ENCODE measurements around the gene TP73. TPM values are rescaled to one million over a fixed set of nuclear protein-coding genes. Genes with fewer than 3 reads are reported as not detected.

The TP73 gene
- total RNA-seq, 2 donors from 2014 or later = 5.1 to 15.1 TPM

GRCh38 chr1:3642919-3643675 is 9.2 kb upstream of the TP73 start:
- Histone ChIP-seq H3K36me3 (peaks cover 1 to 6% of the 10 kb centered on the region in 2 donors), H3K4me1 (replicated peaks) (no peaks in the 10 kb centered on the region), H3K9me3 (no peaks in the 10 kb centered on the region), H3K4me3 (no peak overlapping the region), H3K27me3 (replicated peaks; ENCODE audit: insufficient read depth) (no peaks in the 10 kb centered on the region), H3K27ac (no peak overlapping the region)
- 90% methylated on average over 36 of the region's 43 CpGs for WGBS
- TF ChIP-seq POLR2A (IDR thresholded peaks at IDR 0.05) (no peak), POLR2AphosphoS5 (IDR thresholded peaks at IDR 0.05) (no peak), CTCF (IDR thresholded peaks at IDR 0.05) (no peak)
- DNase-seq (ENCODE audit: low spot score) = no peak
- intact Hi-C loops (cut with DNase I) = no loop called here

GRCh38 chr1:3644273-3644672 is 8.0 kb upstream of the TP73 start:
- no peak for DNase-seq (ENCODE audit: low spot score)
- Histone ChIP-seq H3K4me3 (no peak overlapping the region), H3K36me3 (peaks cover 0 to 6% of the 10 kb centered on the region in 2 donors), H3K27ac (no peak overlapping the region), H3K9me3 (no peaks in the 10 kb centered on the region), H3K27me3 (replicated peaks; ENCODE audit: insufficient read depth) (no peaks in the 10 kb centered on the region), H3K4me1 (replicated peaks) (no peaks in the 10 kb centered on the region)
- TF ChIP-seq POLR2AphosphoS5 (IDR thresholded peaks at IDR 0.05) = no peak
- no peak for TF ChIP-seq POLR2A (IDR thresholded peaks at IDR 0.05)
- no peak for TF ChIP-seq CTCF (IDR thresholded peaks at IDR 0.05)
- 91% methylated on average over 14 of the region's 25 CpGs for WGBS
- intact Hi-C loops (cut with DNase I) = no loop called here

- Histone ChIP-seq H3K36me3 (no peaks in the 10 kb centered on the region), H3K4me1 (replicated peaks) (no peaks in the 10 kb centered on the region), H3K27ac (no peak overlapping the region), H3K9me3 (no peaks in the 10 kb centered on the region), H3K27me3 (replicated peaks; ENCODE audit: insufficient read depth) (no peaks in the 10 kb centered on the region), H3K4me3 (no peak overlapping the region)
- WGBS = 93% methylated on average over 42 of the region's 43 CpGs
- no peak for TF ChIP-seq POLR2A (IDR thresholded peaks at IDR 0.05)
- intact Hi-C loops (cut with DNase I) = no loop called here
- DNase-seq (ENCODE audit: low spot score) = no peak
Measured at GRCh38 chr1:3645247-3645646, 7.1 kb upstream of the TP73 start.

- WGBS = 93% methylated on average over 27 of the region's 27 CpGs
- no peak overlapping the region for H3K27ac ChIP-seq
- H3K27me3 ChIP-seq (replicated peaks; ENCODE audit: insufficient read depth) = peaks cover 3% of the 10 kb centered on the region
- intact Hi-C loops (cut with DNase I) = no loop called here
- no peaks in the 10 kb centered on the region for H3K4me1 ChIP-seq (replicated peaks)
- DNase-seq (ENCODE audit: low spot score) = no peak
- H3K36me3 ChIP-seq = no peaks in the 10 kb centered on the region
- no peak for TF ChIP-seq POLR2A (IDR thresholded peaks at IDR 0.05)
- TF ChIP-seq POLR2AphosphoS5 (IDR thresholded peaks at IDR 0.05) = no peak
- no peak for TF ChIP-seq CTCF (IDR thresholded peaks at IDR 0.05)
- no peaks in the 10 kb centered on the region for H3K9me3 ChIP-seq
- no peak overlapping the region for H3K4me3 ChIP-seq
Measured at GRCh38 chr1:3645666-3646355, 6.5 kb upstream of the TP73 start.

GRCh38 chr1:3646596-3646995 is 5.7 kb upstream of the TP73 start:
- no peaks in the 10 kb centered on the region for H3K36me3 ChIP-seq
- peaks cover 3% of the 10 kb centered on the region for H3K4me1 ChIP-seq (replicated peaks)
- H3K4me3 ChIP-seq = no peak overlapping the region
- 91% methylated on average over 20 of the region's 20 CpGs for WGBS
- H3K9me3 ChIP-seq = no peaks in the 10 kb centered on the region
- intact Hi-C loops (cut with DNase I) = no loop called here
- H3K27me3 ChIP-seq (replicated peaks; ENCODE audit: insufficient read depth) = peaks cover 11% of the 10 kb centered on the region
- TF ChIP-seq POLR2AphosphoS5 (IDR thresholded peaks at IDR 0.05) (no peak), CTCF (IDR thresholded peaks at IDR 0.05) (no peak), POLR2A (IDR thresholded peaks at IDR 0.05) (no peak)
- H3K27ac ChIP-seq = no peak overlapping the region
- DNase-seq (ENCODE audit: low spot score) = no peak
